Measurements from ENCODE around the gene GRID2. TPM values are rescaled to one million over a fixed set of nuclear protein-coding genes. Genes with fewer than 3 reads are reported as not detected.

Gene GRID2
- total and polyA plus RNA-seq, 2 of the 13 experiments (the other 11 are each of a cell fraction or from before 2014, with no cell fraction given): not detected

GRCh38 chr4:93529692-93530372, 1226.1 kb downstream of the GRID2 start (continued):
- TF ChIP-seq ZNF512B (CRISPR knock-in tag; IDR thresholded peaks at IDR 0.05; ENCODE audit: borderline replicate concordance) (no peak), GATA4 (IDR thresholded peaks at IDR 0.05; ENCODE audit: borderline replicate concordance, low read depth) (no peak)

GRCh38 chr4:93532234-93532633, 1228.5 kb downstream of the GRID2 start:
- intact Hi-C loops (cut with micrococcal nuclease; ENCODE audit: unreplicated experiment) (no loop called here), in situ Hi-C loops (cut with HindIII; ENCODE audit: extremely low pct_ligation_motif_present, low pct_unique_long_range_greater_than_20kb) (no loop called here)
- DNase-seq (ENCODE audit: low spot score) (no peak), ATAC-seq (no peak), FAIRE-seq (no peak)
- WGBS (ENCODE audit: low lambda C conversion rate): 10% methylated on average over 1 of the region's 1 CpG
- H3K79me2 ChIP-seq (ENCODE audit: insufficient read depth, low read length): no peaks in the 10 kb centered on the region
- BruUV-seq (replicated peaks): no TSS peak
- no peaks in the 10 kb centered on the region for H4K20me1 ChIP-seq (ENCODE audit: insufficient read depth, low read length)
- H2AFZ ChIP-seq (ENCODE audit: low read length): no peak overlapping the region
- ChIA-PET POLR2A (no interaction called here), CTCF (ENCODE audit: low intra/inter-chr PET ratio, low total read pairs) (no interaction called here)
- H3K36me3 ChIP-seq (replicated peaks in 1 of 2; ENCODE audit: control insufficient read depth in 1 of 2, insufficient read depth in 2 of 2, low read length in 2 of 2): no peaks in the 10 kb centered on the region
- H3K9ac ChIP-seq (ENCODE audit: insufficient read depth, low read depth, low read length): no peak overlapping the region
- no peak overlapping the region for H3K4me2 ChIP-seq (ENCODE audit: low read depth, low read length)
- no peaks in the 10 kb centered on the region; a peak in 1 of 5 replicates for H3K27me3 ChIP-seq (ENCODE audit: control insufficient read depth in 1 of 2, insufficient read depth in 2 of 2, low read length in 2 of 2)
- TF ChIP-seq ZMAT3 (CRISPR knock-in tag; conservative IDR thresholded peaks at IDR 0.05) (no peak), PRMT3 (CRISPR knock-in tag; IDR thresholded peaks at IDR 0.05; ENCODE audit: borderline replicate concordance, low read depth) (no peak), GZF1 (CRISPR knock-in tag; IDR thresholded peaks at IDR 0.05) (no peak), HIVEP1 (CRISPR knock-in tag; IDR thresholded peaks at IDR 0.05) (no peak), IRX3 (CRISPR knock-in tag; IDR thresholded peaks at IDR 0.05; ENCODE audit: borderline replicate concordance, low read depth) (no peak), GPN1 (CRISPR knock-in tag; IDR thresholded peaks at IDR 0.05; ENCODE audit: borderline replicate concordance) (no peak), SMARCC2 (IDR thresholded peaks at IDR 0.05) (no peak), PHB2 (IDR thresholded peaks at IDR 0.05; ENCODE audit: partially characterized antibody) (no peak), MAF1 (CRISPR knock-in tag; IDR thresholded peaks at IDR 0.05; ENCODE audit: borderline replicate concordance) (no peak), SKI (IDR thresholded peaks at IDR 0.05; ENCODE audit: partially characterized antibody) (no peak), TCF7 (IDR thresholded peaks at IDR 0.05; ENCODE audit: low read depth) (no peak), ZNF430 (CRISPR knock-in tag; IDR thresholded peaks at IDR 0.05) (no peak)
- TF ChIP-seq, protein P1, sequence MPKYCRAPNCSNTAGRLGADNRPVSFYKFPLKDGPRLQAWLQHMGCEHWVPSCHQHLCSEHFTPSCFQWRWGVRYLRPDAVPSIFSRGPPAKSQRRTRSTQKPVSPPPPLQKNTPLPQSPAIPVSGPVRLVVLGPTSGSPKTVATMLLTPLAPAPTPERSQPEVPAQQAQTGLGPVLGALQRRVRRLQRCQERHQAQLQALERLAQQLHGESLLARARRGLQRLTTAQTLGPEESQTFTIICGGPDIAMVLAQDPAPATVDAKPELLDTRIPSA (CRISPR knock-in tag; IDR thresholded peaks at IDR 0.05; ENCODE audit: borderline replicate concordance): no peak
- TF ChIP-seq, protein P2, sequence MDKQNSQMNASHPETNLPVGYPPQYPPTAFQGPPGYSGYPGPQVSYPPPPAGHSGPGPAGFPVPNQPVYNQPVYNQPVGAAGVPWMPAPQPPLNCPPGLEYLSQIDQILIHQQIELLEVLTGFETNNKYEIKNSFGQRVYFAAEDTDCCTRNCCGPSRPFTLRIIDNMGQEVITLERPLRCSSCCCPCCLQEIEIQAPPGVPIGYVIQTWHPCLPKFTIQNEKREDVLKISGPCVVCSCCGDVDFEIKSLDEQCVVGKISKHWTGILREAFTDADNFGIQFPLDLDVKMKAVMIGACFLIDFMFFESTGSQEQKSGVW (CRISPR knock-in tag; IDR thresholded peaks at IDR 0.05; ENCODE audit: borderline replicate concordance): no peak
- no peaks in the 10 kb centered on the region for H3K4me1 ChIP-seq (ENCODE audit: insufficient read depth, low read length)
- H3K27ac ChIP-seq (ENCODE audit: extremely low read length, insufficient read depth, low read length): no peak overlapping the region
- no peak overlapping the region for H3K4me3 ChIP-seq (replicated peaks in 1 of 3; ENCODE audit: insufficient read depth in 1 of 3, low read depth in 2 of 3, low read length in 3 of 3)
- no peaks in the 10 kb centered on the region for H3K9me3 ChIP-seq (ENCODE audit: low read length)

Data from HepG2 (cell line).